Uterus (tissue), 2 donors: ENCODE results near the gene HOXA3.

Experiments used
- POLR2A ChIP-seq, 2 donors: fragments of 450-650 bp; IDR thresholded peaks; one replicate each; pipeline ENCODE4 v1.6.1; 2016; ENCODE audit warnings: antibody characterized with exemption in 2 of 2, mild to moderate bottlenecking in 1 of 2, moderate library complexity in 1 of 2
- TF ChIP-seq, protein P1 (sequence below), 4 experiments: fragments of 200-600 bp in 2 of 4; fragments of 450-650 bp in 2 of 4; sonication (generic) in 2 of 4; IDR thresholded peaks; one replicate each; pipeline ENCODE4 v1.5.1; 2016 to 2019; ENCODE audit warnings: antibody characterized with exemption in 4 of 4, mild to moderate bottlenecking in 2 of 4, moderate library complexity in 1 of 4

GRCh38 chr7:27107391-27108381 is 44.7 kb downstream of the HOXA3 start:
- TF ChIP-seq, protein P1, sequence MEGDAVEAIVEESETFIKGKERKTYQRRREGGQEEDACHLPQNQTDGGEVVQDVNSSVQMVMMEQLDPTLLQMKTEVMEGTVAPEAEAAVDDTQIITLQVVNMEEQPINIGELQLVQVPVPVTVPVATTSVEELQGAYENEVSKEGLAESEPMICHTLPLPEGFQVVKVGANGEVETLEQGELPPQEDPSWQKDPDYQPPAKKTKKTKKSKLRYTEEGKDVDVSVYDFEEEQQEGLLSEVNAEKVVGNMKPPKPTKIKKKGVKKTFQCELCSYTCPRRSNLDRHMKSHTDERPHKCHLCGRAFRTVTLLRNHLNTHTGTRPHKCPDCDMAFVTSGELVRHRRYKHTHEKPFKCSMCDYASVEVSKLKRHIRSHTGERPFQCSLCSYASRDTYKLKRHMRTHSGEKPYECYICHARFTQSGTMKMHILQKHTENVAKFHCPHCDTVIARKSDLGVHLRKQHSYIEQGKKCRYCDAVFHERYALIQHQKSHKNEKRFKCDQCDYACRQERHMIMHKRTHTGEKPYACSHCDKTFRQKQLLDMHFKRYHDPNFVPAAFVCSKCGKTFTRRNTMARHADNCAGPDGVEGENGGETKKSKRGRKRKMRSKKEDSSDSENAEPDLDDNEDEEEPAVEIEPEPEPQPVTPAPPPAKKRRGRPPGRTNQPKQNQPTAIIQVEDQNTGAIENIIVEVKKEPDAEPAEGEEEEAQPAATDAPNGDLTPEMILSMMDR (IDR thresholded peaks at IDR 0.05): no peak
- TF ChIP-seq POLR2A (IDR thresholded peaks at IDR 0.05): no peak
